ENCODE data around the gene SNED1. TPM values are rescaled to one million over a fixed set of nuclear protein-coding genes. Genes with fewer than 3 reads are reported as not detected.

Gene SNED1
- total and polyA plus RNA-seq, 9 of the 15 experiments (the other 6 are each of a cell fraction or from before 2014, with no cell fraction given): 0.03 to 0.07 (median 0.05) TPM; not detected in 5

GRCh38 chr2:240993446-240994170 is 4.8 kb upstream of the SNED1 start:
- Histone ChIP-seq H3K9me3 (replicated peaks; ENCODE audit: control insufficient read depth, insufficient read depth, low read depth, low read length) (no peaks in the 10 kb centered on the region), H3K79me2 (ENCODE audit: control insufficient read depth, insufficient read depth, low read length) (no peaks in the 10 kb centered on the region), H3K27ac (ENCODE audit: extremely low read depth, low read depth, low read length) (no peak overlapping the region), H3K4me1 (replicated peaks in 1 of 2; ENCODE audit: control insufficient read depth in 2 of 2, insufficient read depth in 2 of 2, low read length in 2 of 2) (peaks cover 0 to 29% of the 10 kb centered on the region in 2 experiments; a peak in 2 of 5 replicates), H3K36me3 (ENCODE audit: control insufficient read depth, insufficient read depth, low read length) (no peaks in the 10 kb centered on the region), H3K9ac (ENCODE audit: insufficient read depth in 1 of 2, low read depth in 2 of 2, low read length in 2 of 2) (no peak overlapping the region), H4K20me1 (replicated peaks; ENCODE audit: control insufficient read depth, insufficient read depth, low read length) (peaks cover 11% of the 10 kb centered on the region; the same call in 1 of the 2 replicates), H3K4me3 (no peak overlapping the region), H3K4me2 (ENCODE audit: insufficient read depth, low read length) (no peak overlapping the region), H2AFZ (ENCODE audit: low read depth, low read length) (no peak overlapping the region), H3K27me3 (ENCODE audit: control insufficient read depth in 2 of 2, insufficient read depth in 2 of 2, low read length in 2 of 2) (peaks cover 0 to 47% of the 10 kb centered on the region in 2 experiments; a peak in 2 of 5 replicates), H3K9me1 (ENCODE audit: control insufficient read depth, insufficient read depth, low read length) (no peaks in the 10 kb centered on the region)
- DNase-seq (ENCODE audit: extremely low read depth in 1 of 4, low spot score in 3 of 4) (no peak), ATAC-seq (no peak), FAIRE-seq (no peak)
- no peak for TF ChIP-seq PTRF (tag; IDR thresholded peaks at IDR 0.05)
- TF ChIP-seq ZFP36 (IDR thresholded peaks at IDR 0.05; ENCODE audit: low read depth, low read length, partially characterized antibody): peak; percentile 25
- in situ Hi-C loops (cut with MboI) (no loop called here), intact Hi-C loops (cut with micrococcal nuclease) (no loop called here)
- no TSS peak for BruUV-seq (replicated peaks)
- ChIA-PET POLR2A (no interaction called here), CTCF (ENCODE audit: low intra/inter-chr PET ratio) (no interaction called here)
- WGBS (ENCODE audit: insufficient coverage, low coverage, missing lambda C conversion rate): 1% methylated on average over 9 of the region's 19 CpGs

- peaks cover 0 to 36% of the 10 kb centered on the region in 2 experiments; a peak in 2 of 5 replicates for H3K4me1 ChIP-seq (replicated peaks in 1 of 2; ENCODE audit: control insufficient read depth in 2 of 2, insufficient read depth in 2 of 2, low read length in 2 of 2)
- no peak for ATAC-seq
- H3K79me2 ChIP-seq (ENCODE audit: control insufficient read depth, insufficient read depth, low read length): no peaks in the 10 kb centered on the region
- H3K9ac ChIP-seq (ENCODE audit: insufficient read depth in 1 of 2, low read depth in 2 of 2, low read length in 2 of 2): no peak overlapping the region
- H2AFZ ChIP-seq (ENCODE audit: low read depth, low read length): no peak overlapping the region
- no peaks in the 10 kb centered on the region for H3K9me3 ChIP-seq (replicated peaks; ENCODE audit: control insufficient read depth, insufficient read depth, low read depth, low read length)
- intact Hi-C loops (cut with micrococcal nuclease) (no loop called here), in situ Hi-C loops (cut with MboI) (no loop called here)
- H3K36me3 ChIP-seq (ENCODE audit: control insufficient read depth, insufficient read depth, low read length): no peaks in the 10 kb centered on the region
- H3K27ac ChIP-seq (ENCODE audit: extremely low read depth, low read depth, low read length): no peak overlapping the region
- H3K4me3 ChIP-seq: no peak overlapping the region
- DNase-seq (ENCODE audit: extremely low read depth in 1 of 4, low spot score in 3 of 4): no peak
- H3K9me1 ChIP-seq (ENCODE audit: control insufficient read depth, insufficient read depth, low read length): no peaks in the 10 kb centered on the region
- no TSS peak for BruUV-seq (replicated peaks)
- ChIA-PET CTCF (ENCODE audit: low intra/inter-chr PET ratio) (no interaction called here), POLR2A (no interaction called here)
- no peak for FAIRE-seq
- whole genome bisulfite sequencing (ENCODE audit: insufficient coverage, low coverage, missing lambda C conversion rate): 3% methylated on average over 12 of the region's 16 CpGs
- peaks cover 11% of the 10 kb centered on the region; the same call in 1 of the 2 replicates for H4K20me1 ChIP-seq (replicated peaks; ENCODE audit: control insufficient read depth, insufficient read depth, low read length)
- peaks cover 0 to 53% of the 10 kb centered on the region in 2 experiments; a peak in 2 of 5 replicates for H3K27me3 ChIP-seq (ENCODE audit: control insufficient read depth in 2 of 2, insufficient read depth in 2 of 2, low read length in 2 of 2)
- no peak overlapping the region for H3K4me2 ChIP-seq (ENCODE audit: insufficient read depth, low read length)
- TF ChIP-seq ASH1L (IDR thresholded peaks at IDR 0.05; ENCODE audit: borderline replicate concordance, low read depth, partially characterized antibody): no peak
- no peak for TF ChIP-seq NCOA1 (IDR thresholded peaks at IDR 0.05; ENCODE audit: low read depth)
- no peak for TF ChIP-seq MYC (IDR thresholded peaks at IDR 0.05; ENCODE audit: low read depth, low read length)
- no peak for TF ChIP-seq MYC (CRISPR knock-in tag; IDR thresholded peaks at IDR 0.05; ENCODE audit: borderline replicate concordance, low read depth)
- TF ChIP-seq PRDM10 (IDR thresholded peaks at IDR 0.05; ENCODE audit: partially characterized antibody): no peak
- no peak for TF ChIP-seq GATAD2A (IDR thresholded peaks at IDR 0.05)
- TF ChIP-seq TBP (optimal IDR thresholded peaks at IDR 0.05; ENCODE audit: low read depth, low read length): no peak
- TF ChIP-seq CXXC5 (CRISPR knock-in tag; IDR thresholded peaks at IDR 0.05): no peak
Observed at GRCh38 chr2:240994171-240994896, 4.1 kb upstream of the SNED1 start.
